Measurements from ENCODE around the gene EXOC6B.

DNA sequence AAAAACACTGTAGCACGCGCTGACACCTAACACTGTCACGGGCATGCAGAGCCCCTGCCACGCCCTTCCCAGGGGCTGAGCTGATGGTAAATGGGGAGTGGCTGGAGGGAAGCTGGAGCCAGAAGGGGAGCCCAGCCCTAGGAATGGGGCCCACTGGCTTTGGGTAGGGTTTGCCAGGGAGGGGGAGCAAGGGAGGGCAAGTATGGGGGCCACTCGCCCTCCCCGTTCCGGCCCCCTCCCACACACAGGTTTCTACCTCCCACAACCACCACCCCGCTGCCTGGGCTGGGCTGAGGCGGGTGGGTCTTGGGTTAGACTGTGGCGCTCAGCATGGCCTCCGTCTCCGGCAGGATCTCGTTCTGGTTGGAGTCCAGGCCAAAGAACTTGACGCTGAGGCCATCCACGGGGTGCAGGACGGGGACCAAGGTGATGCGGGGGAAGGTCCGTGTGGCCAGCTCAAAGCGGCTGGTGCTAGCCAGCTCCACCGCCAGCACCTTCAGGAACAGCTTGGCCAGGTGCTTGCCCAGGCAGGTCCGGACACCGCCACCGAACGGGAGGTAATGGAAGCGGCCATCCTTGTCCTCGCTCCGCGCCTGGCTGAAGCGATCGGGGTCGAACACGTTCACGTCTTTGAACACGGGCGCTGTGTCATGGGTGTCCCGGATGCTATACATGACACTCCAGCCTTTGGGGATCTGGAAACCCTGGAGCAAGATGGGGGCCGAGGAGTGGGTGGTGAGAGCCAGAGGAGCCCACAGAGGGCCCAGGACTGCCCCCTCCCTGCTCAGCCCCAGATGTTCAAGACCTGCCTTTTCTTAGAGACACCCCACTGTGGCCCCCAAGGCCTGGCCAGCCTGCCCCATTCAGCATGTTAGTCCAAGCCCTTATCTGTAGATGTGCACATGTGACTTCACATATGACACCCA, 693.7 kb downstream of the EXOC6B start:
- TF ChIP-seq, protein P1, sequence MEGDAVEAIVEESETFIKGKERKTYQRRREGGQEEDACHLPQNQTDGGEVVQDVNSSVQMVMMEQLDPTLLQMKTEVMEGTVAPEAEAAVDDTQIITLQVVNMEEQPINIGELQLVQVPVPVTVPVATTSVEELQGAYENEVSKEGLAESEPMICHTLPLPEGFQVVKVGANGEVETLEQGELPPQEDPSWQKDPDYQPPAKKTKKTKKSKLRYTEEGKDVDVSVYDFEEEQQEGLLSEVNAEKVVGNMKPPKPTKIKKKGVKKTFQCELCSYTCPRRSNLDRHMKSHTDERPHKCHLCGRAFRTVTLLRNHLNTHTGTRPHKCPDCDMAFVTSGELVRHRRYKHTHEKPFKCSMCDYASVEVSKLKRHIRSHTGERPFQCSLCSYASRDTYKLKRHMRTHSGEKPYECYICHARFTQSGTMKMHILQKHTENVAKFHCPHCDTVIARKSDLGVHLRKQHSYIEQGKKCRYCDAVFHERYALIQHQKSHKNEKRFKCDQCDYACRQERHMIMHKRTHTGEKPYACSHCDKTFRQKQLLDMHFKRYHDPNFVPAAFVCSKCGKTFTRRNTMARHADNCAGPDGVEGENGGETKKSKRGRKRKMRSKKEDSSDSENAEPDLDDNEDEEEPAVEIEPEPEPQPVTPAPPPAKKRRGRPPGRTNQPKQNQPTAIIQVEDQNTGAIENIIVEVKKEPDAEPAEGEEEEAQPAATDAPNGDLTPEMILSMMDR (IDR thresholded peaks at IDR 0.05; ENCODE audit: low read depth, low read length) = no peak
- no peak for TF ChIP-seq EZH2phosphoT487 (IDR thresholded peaks at IDR 0.05; ENCODE audit: low read depth)
